ENCODE results near the gene MKNK1. TPM values are rescaled to one million over a fixed set of nuclear protein-coding genes. Genes with fewer than 3 reads are reported as not detected.

Gene MKNK1
- total RNA-seq, 2 experiments from 2014 or later, result 81.5 to 83.7 TPM

Other genes starting within 250 kb of the MKNK1 start
- 1 to 10 TPM; 4.0 to 4.3 TPM for gene FAAH, start 210.0 kb downstream of the MKNK1 start, total RNA-seq
- under 1 TPM; 0.30 to 0.38 TPM for gene DMBX1, start 114.4 kb downstream of the MKNK1 start, total RNA-seq
- gene KNCN, start 52.6 kb downstream of the MKNK1 start, total RNA-seq, result not detected
- gene MOB3C, start 12.5 kb upstream of the MKNK1 start, total RNA-seq, result 10 to 100 TPM; 23.2 to 23.8 TPM
- 10 to 100 TPM; 51.1 to 51.2 TPM for gene ATPAF1, start 64.1 kb upstream of the MKNK1 start, total RNA-seq
- gene TEX38, start 67.6 kb upstream of the MKNK1 start, total RNA-seq, result not detected
- 10 to 100 TPM; 96.1 to 96.9 TPM for gene EFCAB14, start 114.8 kb upstream of the MKNK1 start, total RNA-seq
- gene CYP4B1, start 194.8 kb upstream of the MKNK1 start, total RNA-seq, result not detected

Data from activated CD4-positive, alpha-beta memory T cell treated with anti-CD3 and anti-CD28 coated beads, Interleukin-2, amount 10 ng/mL, durations not matched to agents 7 days and 5 days (primary cell).